HepG2 (cell line): Measurements from ENCODE around the gene GLIS2. TPM values are rescaled to one million over a fixed set of nuclear protein-coding genes. Genes with fewer than 3 reads are reported as not detected.
A peak's percentile ranks its signal among the peaks of the same experiment; 100 is the strongest.

Experiments
- ATF6 ChIP-seq: sonication (generic); formaldehyde crosslinking; conservative IDR thresholded peaks from 2 replicates; pipeline ENCODE4 v1.4.0; 2020; ENCODE audit warnings: missing genetic modification reagents
- ETV5 ChIP-seq: IDR thresholded peaks from 2 replicates; pipeline ENCODE4 v1.6.1; 2018; ENCODE audit warnings: missing biosample characterization, missing genetic modification reagents, inconsistent platforms, borderline replicate concordance
- FOXP1 ChIP-seq, 2 experiments: fragments of 450-650 bp in 1 of 2; IDR thresholded peaks; 2 replicates each; pipeline ENCODE4 v1.6.1; 2017 to 2018; ENCODE audit warnings: antibody characterized with exemption in 1 of 2
- HOXA5 ChIP-seq: sonication (generic); formaldehyde crosslinking; IDR thresholded peaks from 2 replicates; pipeline ENCODE4 v1.4.0; 2020; ENCODE audit warnings: missing genetic modification reagents
- IKZF4 ChIP-seq: sonication (generic); formaldehyde crosslinking; IDR thresholded peaks from 2 replicates; pipeline ENCODE4 v1.5.1; 2020; ENCODE audit warnings: borderline replicate concordance, mild to moderate bottlenecking, low read depth, missing genetic modification reagents; ENCODE audit errors: not compliant biosample characterization
- KDM4B ChIP-seq: sonication (generic); formaldehyde crosslinking; IDR thresholded peaks from 2 replicates; pipeline ENCODE4 v1.4.0; 2020; ENCODE audit warnings: missing genetic modification reagents
- KDM6A ChIP-seq: IDR thresholded peaks from 2 replicates; pipeline ENCODE4 v1.6.1; 2016; ENCODE audit warnings: low read depth
- MED8 ChIP-seq: sonication (generic); formaldehyde crosslinking; IDR thresholded peaks from 2 replicates; pipeline ENCODE4 v1.8.1; 2023; ENCODE audit warnings: mild to moderate bottlenecking, missing genetic modification reagents; ENCODE audit not compliant: insufficient replicate concordance
- SNAI1 ChIP-seq: sonication (generic); formaldehyde crosslinking; IDR thresholded peaks from 2 replicates; pipeline ENCODE4 v1.5.0; 2020; ENCODE audit warnings: mild to moderate bottlenecking, missing genetic modification reagents, borderline replicate concordance
- SOX5 ChIP-seq: IDR thresholded peaks from 2 replicates; pipeline ENCODE4 v1.6.1; 2016; ENCODE audit warnings: borderline replicate concordance
- U2AF2 ChIP-seq: fragments of 200-400 bp; formaldehyde crosslinking; IDR thresholded peaks from 2 replicates; pipeline ENCODE4 v1.6.1; 2017; ENCODE audit warnings: low read depth, mild to moderate bottlenecking, low read length
- ZNF501 ChIP-seq: sonication (generic); formaldehyde crosslinking; IDR thresholded peaks from 2 replicates; pipeline ENCODE4 v1.5.1; 2020; ENCODE audit warnings: mild to moderate bottlenecking, moderate library complexity, missing genetic modification reagents
- ZNF503 ChIP-seq: sonication (generic); formaldehyde crosslinking; IDR thresholded peaks from 2 replicates; pipeline ENCODE4 v1.4.0; 2020; ENCODE audit warnings: missing genetic modification reagents
- polyA plus RNA-seq, 8 experiments: library from polyadenylated mRNA; depleted of rRNA in 3 of 8; stranded (reverse) in 7 of 8; unstranded in 1 of 8; fragments of >200 nt; fragmentation: Illumina TruSeq in 4 of 8; extraction: Trizol in 4 of 8; gene quantifications; 2 replicates each; pipeline versions ENCODE4 v1.2.1 to v1.2.3, GENCODE V29; 2011 to 2016; ENCODE audit warnings: low read depth in 4 of 8, missing spikeins in 1 of 8, mixed read lengths in 1 of 8; ENCODE audit not compliant: insufficient read depth in 1 of 8
- total RNA-seq, 5 experiments: library from RNA; depleted of rRNA; stranded (reverse); fragments of >200 nt; fragmentation: Illumina TruSeq; extraction: Trizol; gene quantifications; 2 replicates each; pipeline ENCODE4 v1.2.3, GENCODE V29; 2016; ENCODE audit warnings: low read depth in 1 of 5
- TF ChIP-seq, protein P1 (sequence below): sonication (generic); formaldehyde crosslinking; IDR thresholded peaks from 2 replicates; pipeline ENCODE4 v1.4.0; 2020; ENCODE audit warnings: missing genetic modification reagents
- TF ChIP-seq, protein P2 (sequence below): sonication (generic); formaldehyde crosslinking; IDR thresholded peaks from 2 replicates; pipeline ENCODE4 v1.9.0; 2021; ENCODE audit warnings: missing genetic modification reagents, borderline replicate concordance
- TF ChIP-seq, protein P3 (sequence below): sonication (generic); formaldehyde crosslinking; IDR thresholded peaks from 2 replicates; pipeline ENCODE4 v1.5.0; 2020; ENCODE audit warnings: mild to moderate bottlenecking, missing genetic modification reagents

The GLIS2 gene
- total and polyA plus RNA-seq, 2 of the 13 experiments (the other 11 are each of a cell fraction or from before 2014, with no cell fraction given) = 0.28 to 0.29 TPM

GRCh38 chr16:4358831-4359561 lies 43.1 kb downstream of the GLIS2 start (continued):
- TF ChIP-seq ETV5 (CRISPR knock-in tag) = peak; percentile 14; the same call in 1 of the 2 replicates
- TF ChIP-seq MED8 (CRISPR knock-in tag) = peak; percentile 50
- TF ChIP-seq, protein P1, sequence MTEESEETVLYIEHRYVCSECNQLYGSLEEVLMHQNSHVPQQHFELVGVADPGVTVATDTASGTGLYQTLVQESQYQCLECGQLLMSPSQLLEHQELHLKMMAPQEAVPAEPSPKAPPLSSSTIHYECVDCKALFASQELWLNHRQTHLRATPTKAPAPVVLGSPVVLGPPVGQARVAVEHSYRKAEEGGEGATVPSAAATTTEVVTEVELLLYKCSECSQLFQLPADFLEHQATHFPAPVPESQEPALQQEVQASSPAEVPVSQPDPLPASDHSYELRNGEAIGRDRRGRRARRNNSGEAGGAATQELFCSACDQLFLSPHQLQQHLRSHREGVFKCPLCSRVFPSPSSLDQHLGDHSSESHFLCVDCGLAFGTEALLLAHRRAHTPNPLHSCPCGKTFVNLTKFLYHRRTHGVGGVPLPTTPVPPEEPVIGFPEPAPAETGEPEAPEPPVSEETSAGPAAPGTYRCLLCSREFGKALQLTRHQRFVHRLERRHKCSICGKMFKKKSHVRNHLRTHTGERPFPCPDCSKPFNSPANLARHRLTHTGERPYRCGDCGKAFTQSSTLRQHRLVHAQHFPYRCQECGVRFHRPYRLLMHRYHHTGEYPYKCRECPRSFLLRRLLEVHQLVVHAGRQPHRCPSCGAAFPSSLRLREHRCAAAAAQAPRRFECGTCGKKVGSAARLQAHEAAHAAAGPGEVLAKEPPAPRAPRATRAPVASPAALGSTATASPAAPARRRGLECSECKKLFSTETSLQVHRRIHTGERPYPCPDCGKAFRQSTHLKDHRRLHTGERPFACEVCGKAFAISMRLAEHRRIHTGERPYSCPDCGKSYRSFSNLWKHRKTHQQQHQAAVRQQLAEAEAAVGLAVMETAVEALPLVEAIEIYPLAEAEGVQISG (CRISPR knock-in tag) = 0 out of 2 replicates have a peak, but pooled peaks have one; percentile 35
- no peak for TF ChIP-seq KDM6A (CRISPR knock-in tag)
- no peak for TF ChIP-seq U2AF2
- TF ChIP-seq FOXP1 (IDR thresholded peaks at IDR 0.05) = no peak
- TF ChIP-seq FOXP1 (CRISPR knock-in tag; IDR thresholded peaks at IDR 0.05) = no peak
- TF ChIP-seq, protein P2, sequence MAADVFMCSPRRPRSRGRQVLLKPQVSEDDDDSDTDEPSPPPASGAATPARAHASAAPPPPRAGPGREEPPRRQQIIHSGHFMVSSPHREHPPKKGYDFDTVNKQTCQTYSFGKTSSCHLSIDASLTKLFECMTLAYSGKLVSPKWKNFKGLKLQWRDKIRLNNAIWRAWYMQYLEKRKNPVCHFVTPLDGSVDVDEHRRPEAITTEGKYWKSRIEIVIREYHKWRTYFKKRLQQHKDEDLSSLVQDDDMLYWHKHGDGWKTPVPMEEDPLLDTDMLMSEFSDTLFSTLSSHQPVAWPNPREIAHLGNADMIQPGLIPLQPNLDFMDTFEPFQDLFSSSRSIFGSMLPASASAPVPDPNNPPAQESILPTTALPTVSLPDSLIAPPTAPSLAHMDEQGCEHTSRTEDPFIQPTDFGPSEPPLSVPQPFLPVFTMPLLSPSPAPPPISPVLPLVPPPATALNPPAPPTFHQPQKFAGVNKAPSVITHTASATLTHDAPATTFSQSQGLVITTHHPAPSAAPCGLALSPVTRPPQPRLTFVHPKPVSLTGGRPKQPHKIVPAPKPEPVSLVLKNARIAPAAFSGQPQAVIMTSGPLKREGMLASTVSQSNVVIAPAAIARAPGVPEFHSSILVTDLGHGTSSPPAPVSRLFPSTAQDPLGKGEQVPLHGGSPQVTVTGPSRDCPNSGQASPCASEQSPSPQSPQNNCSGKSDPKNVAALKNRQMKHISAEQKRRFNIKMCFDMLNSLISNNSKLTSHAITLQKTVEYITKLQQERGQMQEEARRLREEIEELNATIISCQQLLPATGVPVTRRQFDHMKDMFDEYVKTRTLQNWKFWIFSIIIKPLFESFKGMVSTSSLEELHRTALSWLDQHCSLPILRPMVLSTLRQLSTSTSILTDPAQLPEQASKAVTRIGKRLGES (CRISPR knock-in tag) = no peak
- TF ChIP-seq, protein P3, sequence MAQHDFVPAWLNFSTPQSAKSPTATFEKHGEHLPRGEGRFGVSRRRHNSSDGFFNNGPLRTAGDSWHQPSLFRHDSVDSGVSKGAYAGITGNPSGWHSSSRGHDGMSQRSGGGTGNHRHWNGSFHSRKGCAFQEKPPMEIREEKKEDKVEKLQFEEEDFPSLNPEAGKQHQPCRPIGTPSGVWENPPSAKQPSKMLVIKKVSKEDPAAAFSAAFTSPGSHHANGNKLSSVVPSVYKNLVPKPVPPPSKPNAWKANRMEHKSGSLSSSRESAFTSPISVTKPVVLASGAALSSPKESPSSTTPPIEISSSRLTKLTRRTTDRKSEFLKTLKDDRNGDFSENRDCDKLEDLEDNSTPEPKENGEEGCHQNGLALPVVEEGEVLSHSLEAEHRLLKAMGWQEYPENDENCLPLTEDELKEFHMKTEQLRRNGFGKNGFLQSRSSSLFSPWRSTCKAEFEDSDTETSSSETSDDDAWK (CRISPR knock-in tag) = no peak
- TF ChIP-seq IKZF4 (CRISPR knock-in tag) = no peak
- TF ChIP-seq HOXA5 = no peak
- 0 out of 2 replicates have a peak, but pooled peaks have one; percentile 25 for TF ChIP-seq KDM4B (CRISPR knock-in tag)
- TF ChIP-seq SOX5 (CRISPR knock-in tag) = no peak
- TF ChIP-seq ZNF501 (CRISPR knock-in tag) = peak; percentile 37; the same call in 1 of the 2 replicates
- no peak for TF ChIP-seq SNAI1 (CRISPR knock-in tag)
- TF ChIP-seq ZNF503 = no peak
- TF ChIP-seq ATF6 = no peak
